HEK293 (cell line): Measurements from ENCODE around the gene TNFRSF25.
"Not testable (repeated sequence)": the region's sequence is repeated elsewhere in the genome, so short reads cannot be mapped to it uniquely, and the experiment has no call there.

Experiments used
- CTCF ChIA-PET: fragments of 350-600 bp; formaldehyde crosslinking; extraction: SDS; loops from one replicate; lab custom pipeline; 2021; ENCODE audit warnings: antibody characterized with exemption; lab: Yijun Ruan, JAX
- POLR2A ChIA-PET: fragments of 300-600 bp; formaldehyde crosslinking; extraction: SDS; loops from one replicate; lab custom pipeline; 2020; ENCODE audit warnings: antibody characterized with exemption, inconsistent platforms; lab: Yijun Ruan, JAX
- H3K27ac ChIP-seq: fragments of 200-500 bp; sonication (Bioruptor generic); 2 replicates; pipeline ENCODE4 v1.5.1; 2014; ENCODE audit warnings: low read depth, low read length, control low read depth, inconsistent platforms; ENCODE audit errors: extremely low read depth
- H3K36me3 ChIP-seq, 2 experiments: fragments of 200-500 bp in 1 of 2; sonication (Bioruptor generic) in 1 of 2; 1 replicate in 1 of 2; 2 replicates in 1 of 2; pipeline ENCODE4 v1.5.1; 2014 to 2017; ENCODE audit warnings: inconsistent platforms in 2 of 2, low read length in 2 of 2; ENCODE audit not compliant: control insufficient read depth in 2 of 2, insufficient read depth in 1 of 2
- H3K4me1 ChIP-seq: fragments of 200-500 bp; sonication (Bioruptor generic); 2 replicates; pipeline ENCODE4 v1.5.1; 2014; ENCODE audit warnings: mild to moderate bottlenecking, low read length, inconsistent platforms; ENCODE audit not compliant: control insufficient read depth, insufficient read depth
- H3K4me3 ChIP-seq: 2 replicates; pipeline ENCODE4 v1.5.1; 2011; ENCODE audit warnings: low read depth, mild to moderate bottlenecking, control low read depth, low read length, moderate library complexity
- H3K9me3 ChIP-seq: fragments of 200-500 bp; sonication (Bioruptor generic); 2 replicates; pipeline ENCODE4 v1.5.1; 2014; ENCODE audit warnings: low read depth, low read length, inconsistent platforms; ENCODE audit not compliant: control insufficient read depth, insufficient read depth
- GLI4 ChIP-seq: fragments of 450-650 bp; formaldehyde crosslinking; IDR thresholded peaks from 2 replicates; pipeline ENCODE4 v1.5.1; 2016; ENCODE audit warnings: missing biosample characterization, missing genetic modification characterization
- IKZF3 ChIP-seq: fragments of 450-650 bp; IDR thresholded peaks from 2 replicates; pipeline ENCODE4 v1.5.0; 2018; ENCODE audit warnings: missing biosample characterization, mild to moderate bottlenecking, missing genetic modification characterization, moderate library complexity
- KLF8 ChIP-seq: fragments of 450-650 bp; formaldehyde crosslinking; IDR thresholded peaks from 2 replicates; pipeline ENCODE4 v1.5.1; 2016; ENCODE audit warnings: missing biosample characterization, missing genetic modification characterization
- MZF1 ChIP-seq: fragments of 450-650 bp; formaldehyde crosslinking; IDR thresholded peaks from 2 replicates; pipeline ENCODE4 v1.5.1; 2017; ENCODE audit warnings: missing biosample characterization, missing genetic modification characterization, borderline replicate concordance
- SP2 ChIP-seq: fragments of 450-650 bp; formaldehyde crosslinking; IDR thresholded peaks from 2 replicates; pipeline ENCODE4 v1.5.1; 2016; ENCODE audit warnings: missing biosample characterization, missing genetic modification characterization
- ZBTB48 ChIP-seq: fragments of 450-650 bp; formaldehyde crosslinking; IDR thresholded peaks from 2 replicates; pipeline ENCODE4 v1.5.1; 2016; ENCODE audit warnings: missing biosample characterization, missing genetic modification characterization
- ZBTB8A ChIP-seq: fragments of 450-650 bp; formaldehyde crosslinking; IDR thresholded peaks from 2 replicates; pipeline ENCODE4 v1.5.1; 2016; ENCODE audit warnings: missing biosample characterization, missing genetic modification characterization
- ZIC2 ChIP-seq: fragments of 450-650 bp; formaldehyde crosslinking; IDR thresholded peaks from 2 replicates; pipeline ENCODE4 v1.5.1; 2016; ENCODE audit warnings: missing biosample characterization, missing genetic modification characterization
- ZNF121 ChIP-seq: fragments of 450-650 bp; formaldehyde crosslinking; IDR thresholded peaks from 2 replicates; pipeline ENCODE4 v1.5.1; 2016; ENCODE audit warnings: missing biosample characterization, missing genetic modification characterization
- ZNF202 ChIP-seq: fragments of 450-650 bp; formaldehyde crosslinking; IDR thresholded peaks from 2 replicates; pipeline ENCODE4 v1.5.1; 2016; ENCODE audit warnings: missing biosample characterization, missing genetic modification characterization, borderline replicate concordance
- ZNF211 ChIP-seq: fragments of 450-650 bp; formaldehyde crosslinking; IDR thresholded peaks from 2 replicates; pipeline ENCODE4 v1.5.1; 2016; ENCODE audit warnings: low read depth, missing biosample characterization, missing genetic modification characterization
- ZNF221 ChIP-seq: fragments of 450-650 bp; formaldehyde crosslinking; IDR thresholded peaks from 2 replicates; pipeline ENCODE4 v1.5.1; 2017; ENCODE audit warnings: missing biosample characterization, missing genetic modification characterization, borderline replicate concordance
- ZNF223 ChIP-seq: fragments of 450-650 bp; formaldehyde crosslinking; IDR thresholded peaks from 2 replicates; pipeline ENCODE4 v1.5.1; 2016; ENCODE audit warnings: missing biosample characterization, missing genetic modification characterization
- ZNF239 ChIP-seq: fragments of 450-650 bp; formaldehyde crosslinking; IDR thresholded peaks from 2 replicates; pipeline ENCODE4 v1.5.1; 2016; ENCODE audit warnings: missing biosample characterization, missing genetic modification characterization
- ZNF302 ChIP-seq: fragments of 450-650 bp; formaldehyde crosslinking; IDR thresholded peaks from 2 replicates; pipeline ENCODE4 v1.5.1; 2016; ENCODE audit warnings: missing biosample characterization, missing genetic modification characterization, low read depth
- ZNF341 ChIP-seq: fragments of 450-650 bp; formaldehyde crosslinking; IDR thresholded peaks from 2 replicates; pipeline ENCODE4; 2016; ENCODE audit warnings: low read depth, missing biosample characterization, missing genetic modification characterization
- ZNF433 ChIP-seq: fragments of 450-650 bp; formaldehyde crosslinking; IDR thresholded peaks from 2 replicates; pipeline ENCODE4 v1.5.1; 2016; ENCODE audit warnings: missing biosample characterization, missing genetic modification characterization, low read depth
- ZNF600 ChIP-seq: fragments of 450-650 bp; formaldehyde crosslinking; IDR thresholded peaks from 2 replicates; pipeline ENCODE4 v1.5.1; 2016; ENCODE audit warnings: missing biosample characterization, missing genetic modification characterization
- ZNF777 ChIP-seq: fragments of 450-650 bp; formaldehyde crosslinking; IDR thresholded peaks from 2 replicates; pipeline ENCODE4 v1.5.1; 2017; ENCODE audit warnings: missing biosample characterization, missing genetic modification characterization, borderline replicate concordance
- TF ChIP-seq, protein P1 (sequence below): fragments of 450-650 bp; formaldehyde crosslinking; IDR thresholded peaks from 2 replicates; pipeline ENCODE4 v1.5.1; 2016; ENCODE audit warnings: missing biosample characterization, missing genetic modification characterization
- TF ChIP-seq, protein P2 (sequence below): fragments of 450-650 bp; formaldehyde crosslinking; IDR thresholded peaks from 2 replicates; pipeline ENCODE4 v1.5.1; 2016; ENCODE audit warnings: missing biosample characterization, missing genetic modification characterization
- TF ChIP-seq, protein P3 (sequence below): fragments of 450-650 bp; formaldehyde crosslinking; IDR thresholded peaks from 2 replicates; pipeline ENCODE4 v1.5.1; 2016; ENCODE audit warnings: missing biosample characterization, missing genetic modification characterization

The TNFRSF25 gene

DNA sequence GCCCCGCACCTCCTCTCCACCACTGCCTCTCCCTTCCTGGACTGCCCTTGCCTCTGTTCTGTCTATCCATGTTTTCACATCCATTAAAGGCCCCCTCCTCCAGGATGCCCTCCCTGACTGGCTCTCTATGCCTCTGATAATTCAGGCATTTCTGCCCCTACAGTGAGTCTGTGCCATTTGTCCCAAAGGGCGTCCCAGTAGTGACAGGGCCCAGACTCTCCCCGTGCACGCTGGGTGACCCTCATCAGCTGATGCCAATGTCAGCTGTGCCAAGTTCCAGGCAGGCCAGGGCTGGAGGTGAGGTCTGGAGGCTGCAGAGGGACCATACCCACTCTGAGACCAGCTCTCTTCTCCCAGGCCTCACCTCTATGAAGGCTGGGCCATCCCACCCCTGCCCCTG is 28.7 kb upstream of the TNFRSF25 start (continued):
- TF ChIP-seq, protein P1, sequence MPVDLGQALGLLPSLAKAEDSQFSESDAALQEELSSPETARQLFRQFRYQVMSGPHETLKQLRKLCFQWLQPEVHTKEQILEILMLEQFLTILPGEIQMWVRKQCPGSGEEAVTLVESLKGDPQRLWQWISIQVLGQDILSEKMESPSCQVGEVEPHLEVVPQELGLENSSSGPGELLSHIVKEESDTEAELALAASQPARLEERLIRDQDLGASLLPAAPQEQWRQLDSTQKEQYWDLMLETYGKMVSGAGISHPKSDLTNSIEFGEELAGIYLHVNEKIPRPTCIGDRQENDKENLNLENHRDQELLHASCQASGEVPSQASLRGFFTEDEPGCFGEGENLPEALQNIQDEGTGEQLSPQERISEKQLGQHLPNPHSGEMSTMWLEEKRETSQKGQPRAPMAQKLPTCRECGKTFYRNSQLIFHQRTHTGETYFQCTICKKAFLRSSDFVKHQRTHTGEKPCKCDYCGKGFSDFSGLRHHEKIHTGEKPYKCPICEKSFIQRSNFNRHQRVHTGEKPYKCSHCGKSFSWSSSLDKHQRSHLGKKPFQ (tag by site-specific recombination), result no peak
- no peak for TF ChIP-seq ZBTB8A
- no peak for TF ChIP-seq ZNF221 (tag by site-specific recombination)
- no peak for TF ChIP-seq ZNF302 (tag by site-specific recombination)
- no peak for TF ChIP-seq ZNF202 (tag by site-specific recombination)
- no peak for TF ChIP-seq ZNF239
- TF ChIP-seq ZNF223, result no peak
- TF ChIP-seq, all 188 proteins: peak for 0

DNA sequence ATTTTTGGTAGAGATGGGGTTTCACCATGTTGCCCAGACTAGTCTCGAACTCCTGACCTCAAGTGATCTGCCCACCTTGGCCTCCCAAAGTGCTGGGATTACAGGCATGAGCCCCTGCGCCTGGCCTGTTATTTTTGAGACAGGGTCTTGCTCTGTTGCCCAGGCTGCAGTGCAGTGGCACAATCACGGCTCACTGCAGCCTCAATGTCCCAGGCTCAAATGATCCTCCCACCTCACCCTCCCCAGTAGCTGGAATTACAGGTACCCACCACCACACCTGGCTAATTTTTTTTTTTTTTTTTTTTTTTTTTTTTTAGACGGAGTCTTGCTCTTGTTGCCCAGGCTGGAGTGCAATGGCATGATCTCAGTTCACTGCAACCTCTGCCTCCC is 27.9 kb upstream of the TNFRSF25 start:
- H3K4me3 ChIP-seq, H3K9me3 ChIP-seq, H3K4me1 ChIP-seq, POLR2A ChIA-PET, H3K36me3 ChIP-seq, H3K27ac ChIP-seq: not testable (repeated sequence)
- TF ChIP-seq, protein P2, sequence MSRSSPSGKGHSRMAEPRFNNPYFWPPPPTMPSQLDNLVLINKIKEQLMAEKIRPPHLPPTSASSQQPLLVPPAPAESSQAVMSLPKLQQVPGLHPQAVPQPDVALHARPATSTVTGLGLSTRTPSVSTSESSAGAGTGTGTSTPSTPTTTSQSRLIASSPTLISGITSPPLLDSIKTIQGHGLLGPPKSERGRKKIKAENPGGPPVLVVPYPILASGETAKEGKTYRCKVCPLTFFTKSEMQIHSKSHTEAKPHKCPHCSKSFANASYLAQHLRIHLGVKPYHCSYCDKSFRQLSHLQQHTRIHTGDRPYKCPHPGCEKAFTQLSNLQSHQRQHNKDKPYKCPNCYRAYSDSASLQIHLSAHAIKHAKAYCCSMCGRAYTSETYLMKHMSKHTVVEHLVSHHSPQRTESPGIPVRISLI, result peak; percentile 83
- peak; percentile 95 for TF ChIP-seq ZNF121 (tag by site-specific recombination)
- CTCF ChIA-PET, result interaction anchor here (0.6 to 1.1 kb wide), 3 partner anchors 26 to 875 kb away, joined by 3 to 5 read pairs (median 4); no protein-coding TSS in a partner anchor

DNA sequence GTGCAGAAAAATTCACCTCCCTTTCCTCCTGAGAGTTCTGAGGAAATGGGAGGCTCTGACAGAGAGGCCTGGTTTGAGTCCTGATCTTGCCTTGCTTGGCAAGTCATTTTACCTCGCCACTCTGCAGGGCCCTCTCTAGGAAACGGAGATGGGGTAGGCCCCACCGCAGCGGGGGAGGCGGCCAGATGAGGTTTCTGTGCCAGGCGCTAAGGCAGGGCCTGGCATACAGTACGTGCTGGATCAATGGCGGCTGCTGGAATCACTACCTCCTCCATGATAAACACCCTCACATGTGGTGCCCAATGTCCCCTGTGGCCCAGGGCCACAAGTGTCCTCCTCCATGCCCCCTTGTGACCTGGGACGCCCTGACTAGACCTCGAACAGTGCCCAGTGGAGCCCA is 26.0 kb upstream of the TNFRSF25 start:
- H3K4me3 ChIP-seq, result no peak overlapping the region
- TF ChIP-seq ZNF211 (tag by site-specific recombination) (no peak), GLI4 (tag by site-specific recombination) (no peak), ZNF600 (tag by site-specific recombination) (no peak), ZNF433 (no peak)
- H3K27ac ChIP-seq, result no peak overlapping the region
- H3K4me1 ChIP-seq, result no peaks in the 10 kb centered on the region
- peaks cover 0 to 3% of the 10 kb centered on the region in 2 experiments; a peak in 1 of 3 replicates for H3K36me3 ChIP-seq
- H3K9me3 ChIP-seq, result no peaks in the 10 kb centered on the region
- CTCF ChIA-PET, result interaction anchor here (0.7 to 2.6 kb wide), 7 partner anchors 7 to 293 kb away, joined by 3 to 13 read pairs (median 3); partner anchors contain the start of gene CAMTA1
- POLR2A ChIA-PET, result interaction anchor here (0.8 to 1.4 kb wide), 2 partner anchors 8 to 10 kb away, joined by 3 to 4 read pairs; no protein-coding TSS in a partner anchor

DNA sequence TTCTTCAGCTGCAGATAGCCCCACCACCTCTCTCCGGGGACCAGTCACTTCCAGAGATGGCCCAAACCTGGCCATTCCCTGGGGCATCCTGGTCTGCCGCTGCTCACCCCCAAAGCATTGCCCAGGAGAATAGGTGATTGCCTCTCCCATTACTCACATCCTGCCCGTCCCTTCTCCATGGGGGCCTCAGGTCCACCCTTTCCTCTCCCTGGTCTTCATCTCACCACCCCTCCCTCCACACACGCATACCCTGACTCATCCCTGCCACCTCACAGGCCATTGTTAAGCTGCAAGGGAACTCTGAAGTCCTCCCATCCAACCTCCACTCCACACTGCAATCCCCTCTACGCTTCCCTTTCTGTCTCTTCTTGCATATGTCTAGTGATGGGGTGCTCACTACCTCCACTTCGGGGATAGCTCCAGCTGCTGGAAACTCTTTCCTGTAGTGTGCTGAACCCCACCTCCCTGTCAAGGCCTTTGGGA is 25.5 kb upstream of the TNFRSF25 start, which contains the start of gene PLEKHG5:
PLEKHG5 (minus strand) TSS at position 188 of the 483 bp plus-strand sequence. CDS start 14,096 bp downstream, outside the sequence.
- H3K4me3 ChIP-seq, result peak within 1 kb of the TSS; percentile 72
- ChIA-PET POLR2A (interaction anchor here (0.8 to 1.4 kb wide), 2 partner anchors 8 to 10 kb away, joined by 3 to 4 read pairs; no protein-coding TSS in a partner anchor), CTCF (interaction anchor here (0.8 to 3.6 kb wide), 8 partner anchors 8 to 294 kb away, joined by 3 to 40 read pairs (median 4); partner anchors contain the start of gene CAMTA1)
- no peaks in the 10 kb centered on the region for H3K4me1 ChIP-seq
- H3K9me3 ChIP-seq, result no peaks in the 10 kb centered on the region
- H3K27ac ChIP-seq, result peak within 1 kb of the TSS; percentile 67; the same call in 1 of the 2 replicates
- peaks cover 0 to 3% of the 10 kb centered on the region in 2 experiments; a peak in 1 of 3 replicates for H3K36me3 ChIP-seq
- no peak for TF ChIP-seq ZNF341 (tag by site-specific recombination)
- TF ChIP-seq IKZF3 (tag by site-specific recombination), result no peak
- peak; percentile 60 for TF ChIP-seq ZIC2 (tag by site-specific recombination)
- TF ChIP-seq ZBTB48 (tag by site-specific recombination), result peak; percentile 92
- TF ChIP-seq, protein P3, sequence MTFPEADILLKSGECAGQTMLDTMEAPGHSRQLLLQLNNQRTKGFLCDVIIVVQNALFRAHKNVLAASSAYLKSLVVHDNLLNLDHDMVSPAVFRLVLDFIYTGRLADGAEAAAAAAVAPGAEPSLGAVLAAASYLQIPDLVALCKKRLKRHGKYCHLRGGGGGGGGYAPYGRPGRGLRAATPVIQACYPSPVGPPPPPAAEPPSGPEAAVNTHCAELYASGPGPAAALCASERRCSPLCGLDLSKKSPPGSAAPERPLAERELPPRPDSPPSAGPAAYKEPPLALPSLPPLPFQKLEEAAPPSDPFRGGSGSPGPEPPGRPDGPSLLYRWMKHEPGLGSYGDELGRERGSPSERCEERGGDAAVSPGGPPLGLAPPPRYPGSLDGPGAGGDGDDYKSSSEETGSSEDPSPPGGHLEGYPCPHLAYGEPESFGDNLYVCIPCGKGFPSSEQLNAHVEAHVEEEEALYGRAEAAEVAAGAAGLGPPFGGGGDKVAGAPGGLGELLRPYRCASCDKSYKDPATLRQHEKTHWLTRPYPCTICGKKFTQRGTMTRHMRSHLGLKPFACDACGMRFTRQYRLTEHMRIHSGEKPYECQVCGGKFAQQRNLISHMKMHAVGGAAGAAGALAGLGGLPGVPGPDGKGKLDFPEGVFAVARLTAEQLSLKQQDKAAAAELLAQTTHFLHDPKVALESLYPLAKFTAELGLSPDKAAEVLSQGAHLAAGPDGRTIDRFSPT (tag by site-specific recombination), result peak; percentile 94
- peak; percentile 84 for TF ChIP-seq KLF8 (tag by site-specific recombination)
- peak; percentile 67 for TF ChIP-seq SP2 (tag by site-specific recombination)
- no peak for TF ChIP-seq ZNF777 (tag by site-specific recombination)
- TF ChIP-seq MZF1 (tag by site-specific recombination), result 0 out of 2 replicates have a peak, but pooled peaks have one; percentile 52
